HG03280 (cell line): Measurements from ENCODE around the gene VPS35L.
"Not testable (repeated sequence)": the region's sequence is repeated elsewhere in the genome, so short reads cannot be mapped to it uniquely, and the experiment has no call there.

ENCODE experiments used
- ATAC-seq: cut with Tn5 transposase; IDR thresholded peaks from one replicate; pipeline ENCODE4 v1.9.1; 2021; ENCODE audit warnings: mild to moderate bottlenecking, moderate library complexity; ENCODE audit not compliant: unreplicated experiment

The VPS35L gene

DNA sequence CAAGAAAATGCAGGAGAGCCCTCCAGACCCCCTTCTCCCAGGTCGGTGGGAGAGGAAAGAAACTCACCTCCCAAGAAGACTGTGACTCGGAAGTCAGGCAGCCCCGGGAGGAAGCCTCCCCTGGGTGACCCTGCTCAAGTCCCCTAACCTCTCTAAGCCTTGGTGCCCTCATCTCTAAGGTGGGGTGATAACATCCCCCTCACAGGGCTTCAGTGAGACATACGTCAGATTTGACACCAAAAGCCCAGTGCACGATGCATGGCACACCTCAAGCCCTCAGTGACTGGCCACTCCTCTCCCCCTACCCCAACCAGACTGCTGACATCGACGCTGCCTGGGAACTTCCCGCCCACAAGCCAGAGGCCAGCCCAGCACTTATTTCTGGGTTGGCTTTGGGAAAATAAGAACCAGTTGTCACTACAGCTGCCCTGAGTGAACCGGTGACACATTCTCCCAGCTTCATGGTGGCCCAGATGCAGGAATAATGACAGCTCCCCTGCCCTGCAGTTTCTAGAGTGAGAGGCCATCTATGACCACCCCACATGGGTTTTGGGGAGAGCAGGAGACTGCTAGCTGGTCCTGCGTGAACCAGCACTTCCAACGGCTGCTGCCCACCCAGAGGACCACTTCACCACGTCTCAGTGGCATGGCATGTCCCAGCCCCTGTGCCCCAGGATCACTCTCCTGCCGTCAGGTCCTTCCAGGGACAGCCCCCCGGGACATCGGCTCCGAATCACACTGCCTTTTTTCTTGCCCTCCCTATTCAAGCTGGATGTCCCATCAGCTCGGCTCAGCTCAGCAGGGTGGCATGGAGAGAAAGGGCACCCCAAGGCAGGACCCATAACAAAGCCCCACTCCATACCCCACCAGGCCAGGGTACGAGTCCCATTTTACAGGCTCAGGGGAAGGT is 153.0 kb downstream of the VPS35L start:
- no peak for ATAC-seq

DNA sequence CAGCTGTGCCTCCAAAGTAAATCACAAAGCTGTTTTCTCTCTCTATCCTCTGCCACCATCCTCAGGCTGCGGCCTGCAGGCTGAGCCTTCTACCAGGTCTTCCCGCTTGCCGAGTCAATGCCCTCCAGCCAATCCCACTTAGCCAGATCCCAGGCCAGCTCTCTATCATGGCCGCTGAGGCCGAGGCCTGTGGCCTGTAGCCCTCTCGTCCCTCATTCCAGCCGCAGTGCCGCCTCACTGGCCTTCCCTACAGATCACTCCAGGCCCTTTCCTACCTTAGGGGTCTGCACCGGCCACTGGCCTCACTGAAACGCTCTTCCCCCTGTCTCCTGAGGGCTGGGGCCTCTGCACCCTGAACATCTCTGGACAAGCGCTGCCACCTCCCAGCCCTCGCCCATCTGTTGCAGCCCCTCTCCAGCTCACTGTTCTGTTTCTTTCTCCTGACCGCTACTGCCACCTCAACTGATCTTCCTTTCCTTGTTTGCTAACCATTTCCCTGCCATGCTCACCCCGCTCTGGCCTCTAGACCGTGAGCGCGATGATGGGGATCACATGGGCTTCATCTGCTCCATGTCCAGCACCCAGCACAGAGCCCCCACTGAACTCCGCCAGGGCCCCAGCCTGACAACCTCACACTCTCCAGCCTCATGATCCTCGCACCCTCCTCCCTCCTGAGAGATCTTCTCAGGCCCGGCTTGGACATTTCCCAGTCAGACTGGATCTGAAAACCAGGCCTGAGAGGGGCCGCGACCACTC is 154.1 kb downstream of the VPS35L start:
- ATAC-seq, result no peak

DNA sequence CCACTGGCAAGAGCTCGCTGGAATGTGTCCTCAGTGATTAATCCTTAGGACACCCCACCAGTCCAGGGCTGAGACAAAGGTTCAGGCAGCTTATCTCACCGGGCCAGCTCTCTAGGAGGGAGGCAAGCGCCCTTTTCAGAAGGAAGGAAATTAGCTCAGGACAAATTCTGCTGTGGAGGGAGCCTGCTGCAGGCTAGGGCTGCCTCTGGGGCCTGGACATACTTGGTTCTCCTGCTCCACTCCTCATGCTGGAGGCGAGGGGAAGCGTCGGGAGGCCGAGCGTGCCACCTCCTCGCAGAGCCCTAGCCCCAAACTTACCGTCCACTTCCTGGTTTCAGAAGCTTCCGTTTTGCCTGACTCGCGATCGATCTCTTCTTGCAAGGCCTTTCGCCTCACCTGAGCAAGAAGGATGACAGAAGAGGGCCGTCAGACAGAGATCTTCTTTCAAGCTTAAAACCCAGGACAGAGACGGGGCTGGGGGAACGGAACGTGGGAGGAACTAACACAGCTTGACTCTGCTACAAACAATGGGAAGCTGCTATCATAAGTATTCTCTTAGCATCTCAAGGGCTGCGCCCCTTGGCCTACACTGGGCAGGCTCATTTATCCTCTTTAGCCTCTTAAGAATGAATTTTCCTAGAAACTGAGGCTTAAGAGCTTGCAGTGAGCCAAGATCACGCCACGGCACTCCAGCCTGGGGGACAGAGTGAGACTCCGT is 154.8 kb downstream of the VPS35L start:
- ATAC-seq, result no peak

DNA sequence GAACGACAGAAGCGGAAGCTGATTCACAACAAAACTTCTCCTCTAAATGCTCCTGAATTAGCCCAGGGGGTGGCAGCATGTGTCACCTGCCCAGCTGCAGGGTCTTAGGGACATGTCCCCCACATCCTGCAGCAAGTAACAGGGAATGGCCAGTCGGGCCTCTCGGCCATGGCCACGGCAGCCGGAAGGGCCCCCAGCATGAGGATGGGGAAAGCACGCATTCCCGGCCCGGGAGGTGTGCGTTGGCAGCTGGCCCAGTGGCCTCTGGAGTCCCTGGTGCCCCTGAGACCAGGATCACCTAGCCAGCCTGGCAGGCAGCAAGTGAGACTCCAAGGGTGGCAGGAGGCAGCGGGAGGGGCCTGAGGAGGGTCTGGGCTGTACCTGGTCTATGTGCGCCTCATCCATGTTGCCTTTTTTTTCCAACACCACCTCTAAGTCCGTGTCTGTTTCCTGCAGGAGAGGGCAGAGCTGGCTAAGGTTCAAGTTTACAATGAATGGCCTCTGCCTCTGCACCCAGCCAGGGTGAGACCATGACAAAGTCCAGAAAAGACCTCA is 155.6 kb downstream of the VPS35L start:
- no peak for ATAC-seq

DNA sequence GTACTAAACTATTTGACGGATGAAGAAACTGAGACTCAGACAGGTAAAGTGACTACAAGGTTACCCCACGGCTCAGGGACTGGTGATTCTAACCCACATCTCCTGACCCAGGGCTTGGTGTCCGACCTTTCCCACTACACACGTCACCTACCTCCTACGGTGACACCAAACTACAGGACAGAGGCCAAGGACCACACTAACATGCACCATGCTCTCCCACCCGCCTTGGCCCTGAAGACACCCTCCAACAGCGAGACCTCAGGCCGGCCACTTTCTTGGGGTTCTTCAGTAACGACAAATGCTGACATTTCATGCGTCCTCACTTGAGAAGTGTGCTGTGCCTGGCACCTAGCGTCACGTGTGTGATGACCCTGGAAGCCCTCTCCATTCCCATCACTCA is 156.1 kb downstream of the VPS35L start:
- ATAC-seq, result no peak

DNA sequence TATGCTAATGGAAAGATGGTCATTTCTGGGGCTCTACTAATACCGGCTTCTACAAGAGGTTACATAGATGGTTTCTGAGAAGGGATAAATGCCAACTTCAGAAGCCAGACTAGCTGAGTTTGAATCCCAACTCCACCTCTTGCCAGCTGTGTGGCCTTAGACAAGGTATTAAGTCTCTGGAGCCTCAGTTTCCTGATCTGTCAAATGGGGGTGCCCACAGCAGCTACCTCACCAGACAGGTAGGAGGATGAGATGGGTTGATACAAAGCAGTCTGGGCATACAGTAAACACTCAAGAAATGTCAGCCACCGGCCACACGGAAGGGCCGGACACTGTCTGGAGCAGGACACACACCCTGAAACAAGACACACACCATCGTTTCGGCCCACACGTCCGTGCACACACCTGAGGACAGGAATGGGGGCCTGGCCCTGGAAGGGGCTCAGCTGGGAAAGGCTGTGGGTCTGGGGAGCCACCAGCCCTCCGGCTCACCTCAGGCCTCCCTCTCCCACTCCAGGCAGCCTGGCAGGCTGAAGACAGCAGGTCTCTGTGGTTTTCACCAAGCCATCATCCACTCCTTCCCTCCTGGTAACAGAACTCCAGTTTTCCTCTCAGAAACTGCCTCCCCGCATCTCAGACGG is 157.0 kb downstream of the VPS35L start:
- ATAC-seq, result no peak

DNA sequence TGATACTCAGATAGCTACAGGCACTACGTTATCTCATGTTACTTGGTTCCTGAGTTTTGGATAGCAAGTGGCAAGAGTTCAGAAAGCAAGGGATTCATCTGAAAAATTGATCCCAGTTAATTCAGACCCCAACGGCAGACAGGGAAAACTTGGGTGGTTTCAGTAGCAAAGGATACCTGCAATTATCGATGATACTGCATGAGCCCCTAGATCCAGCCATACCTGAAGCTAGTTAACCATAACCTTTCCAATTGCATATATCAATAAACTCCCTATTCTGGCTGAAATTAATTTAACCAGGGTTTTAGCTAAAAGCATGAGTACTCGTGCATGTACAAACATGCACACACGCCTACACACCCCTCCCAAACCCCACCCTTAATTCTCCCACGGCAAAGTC is 158.2 kb downstream of the VPS35L start:
- ATAC-seq, result no peak

DNA sequence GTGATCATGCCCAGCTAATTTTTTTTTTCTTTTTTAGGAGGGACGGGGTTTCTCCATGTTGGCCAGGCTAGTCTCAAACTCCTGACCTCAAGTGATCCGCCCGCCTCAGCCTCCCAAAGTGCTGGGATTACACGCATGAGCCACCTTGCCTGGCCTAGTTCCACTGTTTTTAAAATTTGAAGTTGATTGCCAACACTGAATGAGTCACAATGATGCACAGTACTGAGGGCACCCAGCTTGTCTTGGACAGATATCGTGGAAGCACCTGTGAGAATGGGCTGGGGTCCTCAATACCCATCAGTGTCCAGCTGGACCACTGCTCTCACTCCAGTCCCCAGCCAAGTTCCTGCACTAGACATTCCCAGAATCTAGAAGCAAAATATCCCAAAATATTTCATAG is 160.1 kb downstream of the VPS35L start:
- ATAC-seq, result no peak

DNA sequence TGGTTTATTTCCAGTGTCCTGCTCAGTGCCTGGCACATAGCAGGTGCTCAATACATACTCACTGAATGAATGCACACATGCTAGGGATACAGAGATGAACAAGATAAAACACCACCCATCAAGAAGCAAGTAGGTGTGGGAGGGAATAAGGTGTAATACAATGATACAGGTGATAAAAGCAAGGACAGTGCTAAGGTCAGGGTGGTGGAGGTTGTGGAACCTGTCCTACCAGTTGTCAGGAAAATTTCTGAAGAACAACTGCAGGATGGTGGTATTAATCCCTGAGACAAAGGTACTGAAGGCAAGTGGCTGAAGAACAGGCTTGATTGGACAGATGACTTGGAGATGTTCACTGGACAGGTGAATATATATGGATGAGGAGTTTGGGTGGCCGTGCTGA is 160.7 kb downstream of the VPS35L start:
- ATAC-seq, result no peak

DNA sequence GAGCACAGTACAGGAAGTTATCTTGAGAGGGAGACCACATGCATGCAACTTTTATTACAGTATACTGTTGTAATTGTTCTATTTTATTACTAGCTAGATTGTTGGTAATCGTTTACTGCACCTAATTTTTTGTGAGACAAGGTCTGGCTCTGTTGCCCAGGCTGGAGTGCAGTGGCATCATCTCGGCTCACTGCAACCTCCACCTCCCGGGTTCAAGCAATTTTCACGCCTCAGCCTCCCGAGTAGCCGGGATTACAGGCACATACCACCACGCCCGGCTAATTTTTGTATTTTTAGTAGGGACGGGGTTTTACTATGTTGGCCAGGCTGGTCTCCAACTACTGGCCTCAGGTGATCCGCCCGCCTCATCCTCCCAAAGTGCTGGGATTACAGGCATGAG is 161.2 kb downstream of the VPS35L start:
- ATAC-seq, result not testable (repeated sequence)

DNA sequence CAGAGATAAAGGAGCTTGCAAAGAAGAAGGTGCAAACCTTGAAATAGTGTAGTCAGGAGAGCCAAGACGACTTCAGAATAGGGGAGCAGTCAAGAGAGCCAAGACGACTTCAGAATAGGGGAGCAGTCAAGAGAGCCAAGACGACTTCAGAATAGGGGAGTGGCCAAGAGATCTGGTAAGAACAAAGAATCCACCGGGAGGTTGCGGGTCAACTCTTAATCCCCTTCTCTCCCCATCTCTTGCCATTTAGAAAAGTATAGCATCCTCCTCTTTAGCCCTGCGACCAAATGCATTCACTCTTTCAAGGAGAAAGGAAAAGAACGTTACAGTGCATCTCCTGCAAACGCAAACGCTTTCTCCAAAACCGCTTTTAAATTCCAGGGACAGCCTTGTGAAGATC is 161.8 kb downstream of the VPS35L start:
- ATAC-seq, result no peak

DNA sequence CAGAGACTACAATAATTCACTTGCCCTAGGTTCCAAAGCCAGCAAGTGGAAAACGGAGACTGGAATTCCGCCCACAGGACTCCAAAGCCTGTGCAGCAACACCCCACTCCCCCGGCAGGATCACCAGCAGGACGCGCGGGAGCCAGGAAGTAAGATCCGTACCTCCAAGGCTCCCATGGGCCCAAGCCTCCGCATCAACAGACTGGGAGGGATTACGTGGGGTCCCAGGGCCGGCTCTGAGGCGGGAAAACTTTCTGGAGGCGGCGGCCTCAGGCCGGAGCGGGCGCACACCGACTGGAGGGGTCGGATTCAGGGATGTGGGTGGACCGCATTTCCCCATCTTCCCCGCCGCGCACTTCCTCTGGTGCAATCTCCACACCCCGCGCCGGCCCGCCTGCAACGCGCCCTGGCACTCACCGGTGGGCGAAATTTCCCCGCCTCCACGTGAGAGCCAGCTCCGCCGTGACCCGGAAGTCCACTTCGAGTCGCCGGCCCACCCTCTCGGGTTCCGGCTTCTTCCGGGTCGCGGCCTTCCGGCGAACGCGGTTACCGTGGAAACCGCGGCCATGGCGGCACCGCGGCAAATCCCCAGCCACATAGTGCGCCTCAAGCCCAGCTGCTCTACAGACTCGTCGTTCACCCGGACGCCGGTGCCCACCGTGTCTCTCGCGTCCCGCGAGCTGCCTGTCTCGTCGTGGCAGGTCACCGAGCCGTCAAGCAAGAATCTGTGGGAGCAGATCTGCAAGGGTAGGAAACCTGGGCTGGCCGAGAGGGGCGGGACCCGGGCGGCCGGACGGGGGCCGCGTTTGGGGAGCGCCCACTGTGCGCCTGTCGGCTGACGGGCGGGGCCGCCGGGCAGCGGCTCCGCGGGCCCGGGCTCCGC is 162.5 kb downstream of the VPS35L start, which contains the start of the genes IQCK and KNOP1:
TSS of gene IQCK (plus strand) at position 531 of the 883 bp plus-strand sequence. CDS start at position 567, 36 bp downstream.
TSS of gene KNOP1 (minus strand) at position 487 of the 883 bp plus-strand sequence. CDS start 3,192 bp downstream, outside the sequence.
- peak; percentile 95 for ATAC-seq

DNA sequence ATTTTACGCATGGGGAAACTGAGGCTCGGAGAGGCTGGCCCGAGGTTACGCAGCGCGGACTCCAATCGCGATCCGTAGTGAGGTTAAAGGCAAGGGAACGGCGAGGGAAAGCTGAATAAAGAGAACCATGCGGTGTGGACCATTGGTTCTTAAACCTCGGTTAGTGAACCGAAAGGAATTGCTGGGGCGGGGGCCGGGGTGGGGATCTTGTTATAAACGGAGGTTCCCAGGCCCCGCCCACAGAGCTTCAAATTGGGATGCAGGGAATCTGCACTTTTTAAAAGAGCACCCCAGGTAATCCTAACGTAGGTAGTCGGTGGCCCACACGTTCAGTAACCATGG is 163.1 kb downstream of the VPS35L start:
- no peak for ATAC-seq

DNA sequence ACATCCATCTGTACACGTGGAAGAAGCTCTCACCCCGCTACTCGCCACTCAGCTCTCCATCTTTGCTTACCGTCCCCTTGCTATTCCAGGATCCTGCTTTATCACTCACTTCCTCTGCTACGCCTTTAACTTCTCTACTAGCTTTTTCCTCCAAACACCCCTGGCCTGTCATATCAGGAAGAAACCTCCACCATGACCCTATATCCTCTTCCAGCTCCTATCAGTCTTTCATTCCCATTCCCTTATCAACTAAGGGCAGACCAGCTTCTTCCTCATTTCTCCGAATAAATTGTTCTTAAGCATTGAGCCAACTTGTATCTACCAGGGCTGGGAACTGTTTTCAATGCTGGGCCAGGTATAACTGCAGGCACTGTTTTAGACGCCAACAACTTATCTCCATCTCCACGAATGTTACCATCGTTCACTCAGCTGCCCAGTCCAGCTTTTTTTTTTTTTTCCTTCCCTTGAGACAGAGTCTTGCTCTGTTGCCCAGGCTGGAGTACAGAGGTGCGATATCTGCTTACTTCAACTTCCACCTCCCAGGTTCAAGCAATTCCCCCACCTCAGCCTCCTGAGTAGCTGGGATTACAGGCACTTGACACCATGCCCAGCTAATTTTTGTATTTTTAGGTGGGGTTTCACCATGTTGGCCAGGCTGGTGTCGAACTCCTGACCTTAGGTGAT is 166.9 kb downstream of the VPS35L start:
- no peak for ATAC-seq

DNA sequence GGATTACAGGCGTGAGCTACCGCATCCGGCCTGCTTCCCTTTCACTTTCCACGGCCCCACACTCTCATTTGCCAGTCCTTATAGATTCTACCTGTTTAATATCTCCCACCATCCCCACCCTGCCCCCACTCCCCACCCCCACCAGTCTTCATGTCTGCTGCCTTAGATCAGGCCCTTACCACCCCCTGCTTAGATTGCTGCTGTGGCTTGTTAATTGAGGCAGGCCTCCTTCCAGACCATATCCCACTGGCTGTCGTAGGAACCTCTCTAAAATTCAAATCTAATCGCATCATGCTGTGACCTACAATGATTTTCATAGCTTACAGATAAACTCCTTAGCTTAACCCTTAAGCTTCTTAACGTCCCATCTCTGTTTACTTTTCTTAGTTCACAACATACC is 167.5 kb downstream of the VPS35L start:
- no peak for ATAC-seq

DNA sequence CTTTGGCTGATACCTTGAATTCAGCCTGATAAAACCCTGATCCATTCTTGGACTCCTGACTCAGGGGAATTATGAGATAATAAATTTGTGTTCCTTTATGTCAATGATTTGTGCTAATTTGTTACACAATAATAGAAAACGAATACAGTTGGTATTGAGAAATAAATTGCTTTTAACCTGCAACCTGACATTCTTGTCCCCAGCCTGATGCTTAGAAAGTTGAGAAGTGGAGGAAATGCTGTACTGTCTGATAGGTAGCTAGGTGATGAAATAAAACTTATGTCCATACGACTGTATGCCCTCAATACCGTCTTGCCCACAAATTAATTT is 173.1 kb downstream of the VPS35L start:
- no peak for ATAC-seq

DNA sequence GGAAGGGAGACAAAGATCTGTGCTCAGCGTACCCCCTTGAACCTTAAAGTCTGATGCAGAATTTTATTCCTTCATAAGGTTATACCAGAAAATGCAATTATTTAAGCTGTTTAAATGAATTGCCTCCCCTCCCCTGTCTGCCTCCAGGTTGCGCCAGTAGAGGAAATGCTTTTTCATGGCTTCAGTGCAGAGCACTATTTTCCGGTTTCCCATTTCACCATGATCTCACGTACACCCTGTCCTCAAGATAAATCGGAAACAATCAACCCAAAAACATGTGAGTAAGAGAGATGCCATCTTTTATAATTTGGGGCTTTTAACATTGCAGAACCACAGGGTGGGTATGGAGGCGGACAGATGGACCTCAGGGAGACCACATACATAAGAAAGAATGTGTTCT is 178.0 kb downstream of the VPS35L start:
- ATAC-seq, result no peak

DNA sequence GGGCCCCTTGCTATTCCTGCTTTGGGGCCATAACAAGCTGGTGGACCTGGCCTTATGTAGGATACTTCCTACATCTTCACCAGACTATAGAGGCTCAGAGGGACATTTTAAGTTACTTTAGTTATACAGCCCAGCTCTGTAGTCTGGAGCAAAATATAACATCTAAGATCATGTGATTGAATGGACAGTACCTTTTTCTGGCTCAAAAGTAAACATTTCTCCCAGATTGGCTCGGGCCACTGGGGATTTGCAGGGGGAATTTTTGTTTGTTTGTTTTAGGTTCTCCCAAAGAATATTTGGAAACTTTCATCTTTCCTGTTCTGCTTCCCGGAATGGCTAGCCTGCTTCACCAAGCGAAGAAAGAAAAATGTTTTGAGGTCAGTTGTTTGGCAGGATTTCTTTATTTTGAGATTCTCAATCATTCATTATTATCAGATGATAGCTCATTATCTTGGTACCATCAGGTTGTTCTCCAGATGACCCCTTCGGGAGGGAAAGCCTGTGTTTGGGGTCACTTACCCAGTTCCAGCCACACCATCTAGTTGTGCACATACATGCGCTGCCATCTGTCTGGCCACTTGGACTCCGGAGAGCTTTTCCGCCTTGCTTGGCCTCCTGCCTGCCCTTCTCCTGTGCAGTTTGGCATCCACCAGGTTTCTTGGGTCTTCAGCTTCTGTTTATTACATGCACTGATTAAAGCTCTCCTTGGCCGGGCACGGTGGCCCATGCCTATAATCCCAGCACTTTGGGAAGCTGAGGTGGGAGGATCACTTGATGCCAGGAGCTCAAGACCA is 179.8 kb downstream of the VPS35L start:
- no peak for ATAC-seq
